Trophoblast cell (in vitro differentiated cells and primary cell): ENCODE measurements around the gene NEK2.
"Not testable (repeated sequence)": the region's sequence is repeated elsewhere in the genome, so short reads cannot be mapped to it uniquely, and the experiment has no call there.

Experiments used
- DNase-seq, 2 donors: peaks; one replicate each; pipeline ENCODE4 v3.0.0-alpha.2; 2016
- H2AFZ ChIP-seq: 2 replicates; pipeline ENCODE4 v1.6.1; 2013; ENCODE audit warnings: low read length, moderate library complexity, mild to moderate bottlenecking; ENCODE audit not compliant: insufficient read depth, poor library complexity
- H2AK5ac ChIP-seq: 2 replicates; pipeline ENCODE4 v1.6.1; 2013; ENCODE audit warnings: mild to moderate bottlenecking, low read length
- H2BK120ac ChIP-seq: 2 replicates; pipeline ENCODE4 v1.6.1; 2013; ENCODE audit warnings: low read length, mild to moderate bottlenecking, moderate library complexity; ENCODE audit not compliant: insufficient read depth, poor library complexity
- H2BK12ac ChIP-seq: 2 replicates; pipeline ENCODE4 v1.6.1; 2013; ENCODE audit warnings: mild to moderate bottlenecking, low read length, moderate library complexity
- H2BK5ac ChIP-seq: 2 replicates; pipeline ENCODE4 v1.6.1; 2013; ENCODE audit warnings: low read length, low read depth, moderate library complexity, mild to moderate bottlenecking; ENCODE audit not compliant: poor library complexity
- H3K14ac ChIP-seq: 2 replicates; pipeline ENCODE4 v1.6.1; 2013; ENCODE audit warnings: mild to moderate bottlenecking, low read length
- H3K18ac ChIP-seq: 2 replicates; pipeline ENCODE4 v1.6.1; 2013; ENCODE audit warnings: mild to moderate bottlenecking, low read length
- H3K23ac ChIP-seq: 2 replicates; pipeline ENCODE4 v1.6.1; 2013; ENCODE audit warnings: low read length
- H3K27ac ChIP-seq: 2 replicates; pipeline ENCODE4 v1.5.1; 2013; ENCODE audit warnings: low read depth, mild to moderate bottlenecking, inconsistent platforms, low read length, moderate library complexity
- H3K27me3 ChIP-seq: 2 replicates; pipeline ENCODE4 v1.6.1; 2013; ENCODE audit warnings: inconsistent platforms, mild to moderate bottlenecking, low read length, moderate library complexity; ENCODE audit not compliant: insufficient read depth
- H3K36me3 ChIP-seq, 2 experiments: 1 replicate in 1 of 2; 2 replicates in 1 of 2; pipeline ENCODE4 v1.6.1; 2013; ENCODE audit warnings: low read length in 2 of 2, mild to moderate bottlenecking in 2 of 2, moderate library complexity in 1 of 2; ENCODE audit not compliant: insufficient read depth in 2 of 2, control insufficient read depth in 1 of 2
- H3K4ac ChIP-seq: 2 replicates; pipeline ENCODE4 v1.6.1; 2013; ENCODE audit warnings: low read depth, mild to moderate bottlenecking, low read length, moderate library complexity
- H3K4me1 ChIP-seq, 2 experiments: 1 replicate in 1 of 2; 2 replicates in 1 of 2; pipeline ENCODE4 v1.6.1; 2013; ENCODE audit warnings: low read length in 2 of 2, mild to moderate bottlenecking in 2 of 2, moderate library complexity in 1 of 2; ENCODE audit not compliant: insufficient read depth in 2 of 2, control insufficient read depth in 1 of 2
- H3K4me2 ChIP-seq: 2 replicates; pipeline ENCODE4 v1.6.1; 2013; ENCODE audit warnings: inconsistent platforms, mild to moderate bottlenecking, low read length, moderate library complexity
- H3K4me3 ChIP-seq: 2 replicates; pipeline ENCODE4 v1.5.1; 2013; ENCODE audit warnings: mild to moderate bottlenecking, low read depth, low read length, inconsistent platforms
- H3K79me1 ChIP-seq: one replicate; pipeline ENCODE4 v1.6.1; 2013; ENCODE audit warnings: low read length
- H3K79me2 ChIP-seq: 2 replicates; pipeline ENCODE4 v1.6.1; 2013; ENCODE audit warnings: low read length, mild to moderate bottlenecking; ENCODE audit not compliant: control insufficient read depth, insufficient read depth, poor library complexity
- H3K9ac ChIP-seq: 2 replicates; pipeline ENCODE4 v1.6.1; 2013; ENCODE audit warnings: mild to moderate bottlenecking, low read length
- H3K9me3 ChIP-seq: 2 replicates; pipeline ENCODE4 v1.6.1; 2013; ENCODE audit warnings: low read depth, mild to moderate bottlenecking, control low read depth, inconsistent platforms, low read length; ENCODE audit not compliant: insufficient read depth
- H4K12ac ChIP-seq: 2 replicates; pipeline ENCODE4 v1.6.1; 2013; ENCODE audit warnings: low read depth, mild to moderate bottlenecking, low read length, moderate library complexity
- H4K8ac ChIP-seq: 2 replicates; pipeline ENCODE4 v1.6.1; 2013; ENCODE audit warnings: low read depth, mild to moderate bottlenecking, low read length, moderate library complexity
- H4K91ac ChIP-seq: one replicate; pipeline ENCODE4 v1.6.1; 2013; ENCODE audit warnings: low read depth, mild to moderate bottlenecking, low read length, moderate library complexity
- WGBS: extraction: QIAGEN DNeasy Blood & Tissue Kit; methylation state at CpG from one replicate; pipeline ENCODE4 v1.1.7; 2013; ENCODE audit warnings: missing lambda C conversion rate; ENCODE audit not compliant: insufficient read length, insufficient coverage; ENCODE audit errors: extremely low coverage; 5-methylcytosine and 5-hydroxymethylcytosine counted together

Gene NEK2

DNA sequence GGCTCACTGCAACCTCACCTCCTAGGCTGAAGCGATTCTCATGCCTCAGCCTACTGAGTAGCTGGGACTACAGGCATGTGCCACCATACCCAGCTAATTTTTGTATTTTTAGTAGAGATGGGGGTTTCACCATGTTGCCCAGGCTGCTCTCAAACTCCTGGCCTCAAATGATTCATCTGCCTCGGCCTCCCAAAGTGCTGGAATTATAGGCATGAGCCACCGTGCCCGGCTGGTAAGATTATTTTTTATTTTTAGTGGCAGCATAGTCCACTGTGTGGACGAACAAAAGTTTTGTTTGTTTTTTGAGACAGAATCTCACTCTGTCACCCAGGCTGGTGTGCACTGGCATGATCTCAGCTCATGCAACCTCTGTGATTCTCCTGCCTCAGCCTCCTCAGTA is 29.8 kb downstream of the NEK2 start:
- H3K23ac ChIP-seq, H3K4ac ChIP-seq, H2BK120ac ChIP-seq, H4K8ac ChIP-seq, H2BK12ac ChIP-seq, H3K27ac ChIP-seq, H3K4me2 ChIP-seq, H3K4me3 ChIP-seq, H3K9me3 ChIP-seq, H4K91ac ChIP-seq, H4K12ac ChIP-seq, H3K36me3 ChIP-seq, H3K18ac ChIP-seq, H3K79me1 ChIP-seq, H3K14ac ChIP-seq, H2AFZ ChIP-seq, H3K9ac ChIP-seq, H3K79me2 ChIP-seq, H2AK5ac ChIP-seq, H3K27me3 ChIP-seq, DNase-seq, H2BK5ac ChIP-seq: not testable (repeated sequence)
- H3K4me1 ChIP-seq: peaks cover 8 to 14% of the 10 kb centered on the region in 2 experiments
- no CpG with 5 or more reads among the region's 5 CpGs for WGBS

DNA sequence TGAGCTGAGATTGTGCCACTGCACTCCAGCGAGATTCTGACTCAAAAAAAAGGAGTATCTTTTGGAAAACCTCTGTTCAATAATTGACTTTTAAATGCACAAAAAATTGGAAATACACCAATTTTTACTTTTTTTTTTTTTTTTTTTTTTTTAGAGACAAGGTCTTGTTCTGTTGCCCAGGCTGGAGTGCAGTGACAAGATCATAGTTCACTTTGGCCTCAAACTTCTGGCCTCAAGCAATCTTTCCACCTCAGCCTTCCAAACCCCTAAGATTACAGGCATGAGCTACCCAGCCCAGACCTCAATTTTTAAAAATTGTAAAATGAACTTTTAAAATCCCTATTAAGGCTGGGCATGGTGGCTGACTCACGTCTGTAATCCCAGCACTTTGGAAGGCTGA is 30.8 kb downstream of the NEK2 start:
- Histone ChIP-seq H3K23ac (no peak overlapping the region), H2BK120ac (no peak overlapping the region), H3K18ac (no peak overlapping the region), H4K91ac (no peak overlapping the region), H2AK5ac (no peak overlapping the region), H2BK12ac (no peak overlapping the region), H3K36me3 (no peaks in the 10 kb centered on the region), H2BK5ac (no peak overlapping the region), H3K27me3 (no peaks in the 10 kb centered on the region), H4K8ac (no peak overlapping the region), H3K9me3 (no peaks in the 10 kb centered on the region), H4K12ac (no peak overlapping the region), H3K4me3 (no peak overlapping the region), H2AFZ (no peak overlapping the region), H3K4ac (no peak overlapping the region), H3K79me2 (no peaks in the 10 kb centered on the region), H3K14ac (no peak overlapping the region), H3K27ac (no peak overlapping the region), H3K79me1 (peaks cover 4% of the 10 kb centered on the region), H3K9ac (no peak overlapping the region), H3K4me1 (peaks cover 8 to 11% of the 10 kb centered on the region in 2 experiments), H3K4me2 (no peak overlapping the region)
- no CpG with 5 or more reads among the region's 2 CpGs for WGBS
- no peak for DNase-seq

DNA sequence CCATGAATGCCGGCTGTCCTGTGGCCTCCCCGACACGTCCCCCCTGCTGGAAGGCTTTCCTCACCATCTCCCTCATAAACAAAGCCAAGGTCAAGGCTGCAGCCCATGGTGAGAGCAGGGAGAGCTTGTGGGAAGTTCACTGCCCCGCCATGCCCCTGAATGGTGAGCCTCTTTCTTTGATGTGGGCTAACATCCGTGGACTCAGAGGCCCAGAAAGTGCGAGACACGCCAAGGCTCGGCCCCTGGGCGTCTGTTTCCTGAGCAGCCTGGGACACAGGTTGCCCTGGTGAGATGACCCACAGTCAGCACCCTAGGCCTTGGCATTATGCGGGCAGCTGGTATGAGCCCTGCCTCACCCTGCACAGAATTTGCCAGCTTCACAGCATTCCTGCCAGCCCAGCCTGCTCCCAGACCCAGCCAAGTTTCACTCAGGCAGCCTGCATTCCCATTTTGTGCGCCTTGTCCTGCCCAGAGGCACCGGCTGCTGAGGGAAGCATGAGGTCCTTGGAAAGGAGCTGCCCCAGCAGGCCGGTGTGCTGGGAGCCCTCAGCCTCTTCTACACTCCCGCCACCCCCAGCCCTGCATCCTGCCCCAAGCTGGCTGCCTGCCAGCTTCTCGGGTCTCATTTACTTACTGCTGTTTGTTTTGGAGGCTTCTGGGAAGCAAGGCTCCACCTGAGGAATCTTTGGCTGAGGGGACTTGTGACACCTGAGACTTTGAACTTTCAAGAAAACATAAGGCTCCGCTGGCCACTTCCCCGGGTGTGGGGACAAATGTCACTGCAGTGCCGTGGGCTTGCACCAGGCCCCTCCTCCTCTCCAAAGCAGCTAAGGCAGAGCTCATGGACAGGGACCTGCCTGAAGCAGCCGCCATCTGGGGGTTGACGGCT is 31.9 kb downstream of the NEK2 start:
- Histone ChIP-seq H3K4me3 (no peak overlapping the region), H2AFZ (no peak overlapping the region), H3K79me1 (peaks cover 4% of the 10 kb centered on the region), H3K4ac (no peak overlapping the region), H3K27me3 (no peaks in the 10 kb centered on the region), H3K9me3 (no peaks in the 10 kb centered on the region), H3K27ac (no peak overlapping the region), H2BK120ac (no peak overlapping the region), H3K9ac (no peak overlapping the region), H3K23ac (no peak overlapping the region), H2BK5ac (no peak overlapping the region), H3K14ac (no peak overlapping the region), H3K4me2 (no peak overlapping the region), H4K12ac (no peak overlapping the region), H4K91ac (no peak overlapping the region), H3K18ac (no peak overlapping the region), H3K4me1 (peaks cover 10% of the 10 kb centered on the region in 2 experiments), H2AK5ac (no peak overlapping the region), H2BK12ac (no peak overlapping the region), H3K79me2 (no peaks in the 10 kb centered on the region), H3K36me3 (no peaks in the 10 kb centered on the region), H4K8ac (no peak overlapping the region)
- DNase-seq: no peak
- WGBS: no CpG with 5 or more reads among the region's 20 CpGs

DNA sequence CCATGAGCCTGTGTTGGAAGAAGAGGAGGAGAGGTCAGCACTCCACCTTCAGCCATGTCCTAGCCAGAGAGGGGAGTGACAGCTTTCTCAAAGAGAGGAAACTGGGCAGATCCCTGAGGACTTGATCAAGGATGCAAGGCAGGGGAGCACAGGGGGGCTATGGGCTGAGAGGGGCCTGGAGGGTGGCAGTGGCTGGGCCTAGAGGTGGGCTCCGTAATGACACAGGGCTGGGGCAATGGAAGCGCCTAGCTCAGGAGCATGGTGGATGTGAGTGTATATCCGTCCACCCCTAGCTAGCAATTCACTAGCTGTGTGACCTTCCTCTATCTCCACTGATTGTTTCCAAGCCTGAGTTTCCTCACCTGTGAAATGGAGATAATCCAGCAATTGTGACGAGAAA is 32.6 kb downstream of the NEK2 start:
- Histone ChIP-seq H2AFZ (no peak overlapping the region), H3K23ac (no peak overlapping the region), H4K12ac (no peak overlapping the region), H3K79me2 (no peaks in the 10 kb centered on the region), H2BK120ac (no peak overlapping the region), H3K27ac (no peak overlapping the region), H3K4me2 (no peak overlapping the region), H2BK5ac (no peak overlapping the region), H3K9ac (no peak overlapping the region), H3K18ac (no peak overlapping the region), H3K27me3 (no peaks in the 10 kb centered on the region), H3K14ac (no peak overlapping the region), H2AK5ac (no peak overlapping the region), H3K9me3 (no peaks in the 10 kb centered on the region), H3K4me3 (no peak overlapping the region), H4K8ac (no peak overlapping the region), H3K79me1 (peaks cover 4% of the 10 kb centered on the region), H4K91ac (no peak overlapping the region), H2BK12ac (no peak overlapping the region), H3K36me3 (no peaks in the 10 kb centered on the region), H3K4ac (no peak overlapping the region), H3K4me1 (peaks cover 9 to 10% of the 10 kb centered on the region in 2 experiments)
- no peak for DNase-seq
- no CpG with 5 or more reads among the region's 4 CpGs for WGBS
